HG02981 (cell line): ENCODE measurements around the gene PIMREG.

ENCODE experiments used
- ATAC-seq: cut with Tn5 transposase; IDR thresholded peaks from one replicate; pipeline ENCODE4 v1.9.1; 2021; ENCODE audit warnings: mild to moderate bottlenecking, moderate library complexity; ENCODE audit not compliant: unreplicated experiment

The PIMREG gene

GRCh38 chr17:6443692-6444570, at the start of gene PIMREG:
Gene PIMREG (plus strand): TSS chr17:6444455. CDS start chr17:6445111, 656 bp downstream.
- peak; percentile 78 for ATAC-seq

GRCh38 chr17:6398955-6399354, 45.3 kb upstream of the PIMREG start:
- ATAC-seq = no peak

GRCh38 chr17:6402258-6402657, 42.0 kb upstream of the PIMREG start:
- no peak for ATAC-seq

- no peak for ATAC-seq
These were observed 36.0 kb upstream of the PIMREG start for GRCh38 chr17:6408276-6408675.

- ATAC-seq = no peak
These were observed 35.5 kb upstream of the PIMREG start for GRCh38 chr17:6408735-6409134.

- no peak for ATAC-seq
These were observed 31.2 kb upstream of the PIMREG start for GRCh38 chr17:6413065-6413464.

- ATAC-seq = no peak
These were observed 28.6 kb upstream of the PIMREG start for GRCh38 chr17:6415616-6416015.

GRCh38 chr17:6420173-6420641, 24.0 kb upstream of the PIMREG start:
- ATAC-seq = no peak

- ATAC-seq = no peak
These were observed 22.3 kb upstream of the PIMREG start for GRCh38 chr17:6421700-6422604.

GRCh38 chr17:6422654-6423241, 21.5 kb upstream of the PIMREG start:
- no peak for ATAC-seq

- no peak for ATAC-seq
These were observed 20.3 kb upstream of the PIMREG start for GRCh38 chr17:6423931-6424330.

GRCh38 chr17:6425407-6425806, 18.8 kb upstream of the PIMREG start:
- ATAC-seq = no peak

GRCh38 chr17:6426356-6427101, 17.7 kb upstream of the PIMREG start:
- ATAC-seq = no peak

GRCh38 chr17:6427279-6427781, 16.9 kb upstream of the PIMREG start:
- no peak for ATAC-seq

GRCh38 chr17:6428207-6428965, 15.9 kb upstream of the PIMREG start:
- no peak for ATAC-seq

- no peak for ATAC-seq
These were observed 15.0 kb upstream of the PIMREG start for GRCh38 chr17:6429266-6429665.

GRCh38 chr17:6430769-6431168, 13.5 kb upstream of the PIMREG start:
- ATAC-seq = no peak

- no peak for ATAC-seq
These were observed 9.2 kb upstream of the PIMREG start, which contains the start of gene AIPL1 for GRCh38 chr17:6435051-6435450. Gene AIPL1 (minus strand): TSS chr17:6435121. CDS start chr17:6435104, 17 bp downstream.

- ATAC-seq = no peak
These were observed 8.3 kb upstream of the PIMREG start for GRCh38 chr17:6435968-6436367.
